GM10248 (cell line): Measurements from ENCODE around the gene COQ5.

ENCODE experiments used
- CTCF ChIA-PET: fragments of 300-600 bp; sonication (Branson Sonifier 250); formaldehyde crosslinking; extraction: SDS; loops from one replicate; lab custom pipeline; 2021; ENCODE audit warnings: antibody characterized with exemption; lab: Yijun Ruan, JAX
- POLR2A ChIA-PET: fragments of 350-650 bp; sonication (Branson Sonifier 250); formaldehyde crosslinking; extraction: SDS; loops from one replicate; lab custom pipeline; 2020; ENCODE audit warnings: antibody characterized with exemption; lab: Yijun Ruan, JAX
- DNase-seq: peaks from one replicate; pipeline ENCODE4 v3.0.0; 2012; ENCODE audit errors: extremely low spot score
- CTCF ChIP-seq: IDR thresholded peaks from 2 replicates; pipeline ENCODE4 v1.5.1; 2012; ENCODE audit warnings: mild to moderate bottlenecking, low read depth; ENCODE audit errors: extremely low read depth, missing control alignments, control extremely low read depth

Gene COQ5

DNA sequence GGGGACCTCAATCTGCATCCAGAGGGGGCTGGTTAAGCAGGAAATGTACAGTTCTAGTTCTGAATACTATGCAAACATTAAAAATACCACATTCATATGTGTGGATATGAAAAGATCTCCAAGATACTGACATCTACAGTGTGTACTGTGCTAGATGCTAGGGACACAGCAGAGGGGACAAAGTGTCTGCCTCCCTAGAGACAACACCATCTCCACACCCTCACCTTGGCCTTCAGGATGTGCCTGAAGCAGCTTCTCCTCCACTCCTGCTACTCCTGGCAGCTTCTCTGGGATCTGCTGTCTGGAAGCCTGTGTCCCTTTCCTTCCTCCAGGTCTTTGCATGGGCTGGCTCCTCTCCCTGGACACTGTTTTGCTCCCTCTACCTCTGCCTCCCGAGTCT is 48.7 kb downstream of the COQ5 start:
- DNase-seq, result no peak
- ChIA-PET POLR2A (no interaction called here), CTCF (interaction anchor here (1.3 to 4.5 kb wide), 3 partner anchors 9 to 11 kb away, joined by 3 to 30 read pairs (median 6); partner anchors contain the start of gene SRSF9)
- TF ChIP-seq CTCF, result no peak

DNA sequence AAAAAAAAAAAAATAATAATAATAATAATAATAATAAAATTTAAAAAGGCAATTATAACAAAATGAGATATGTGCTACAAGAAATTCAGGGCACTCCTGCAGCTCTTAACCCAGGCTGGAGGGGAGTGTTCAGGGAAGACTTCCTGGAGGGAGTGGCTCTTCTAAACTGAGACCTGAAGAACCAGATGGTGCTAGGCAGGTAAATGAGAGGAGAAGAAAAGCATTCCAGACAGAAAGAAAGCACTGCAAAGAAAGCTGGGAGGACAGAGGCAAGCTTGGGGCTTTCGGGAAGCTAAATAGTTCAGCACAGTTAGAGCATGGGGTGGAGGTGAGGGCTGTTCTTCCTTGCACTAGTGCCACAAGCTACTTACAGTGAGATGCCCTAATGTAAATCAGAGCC is 49.5 kb downstream of the COQ5 start:
- no peak for TF ChIP-seq CTCF
- ChIA-PET POLR2A (no interaction called here), CTCF (interaction anchor here (1.3 to 4.5 kb wide), 3 partner anchors 10 to 12 kb away, joined by 3 to 30 read pairs (median 6); partner anchors contain the start of gene SRSF9)
- no peak for DNase-seq

DNA sequence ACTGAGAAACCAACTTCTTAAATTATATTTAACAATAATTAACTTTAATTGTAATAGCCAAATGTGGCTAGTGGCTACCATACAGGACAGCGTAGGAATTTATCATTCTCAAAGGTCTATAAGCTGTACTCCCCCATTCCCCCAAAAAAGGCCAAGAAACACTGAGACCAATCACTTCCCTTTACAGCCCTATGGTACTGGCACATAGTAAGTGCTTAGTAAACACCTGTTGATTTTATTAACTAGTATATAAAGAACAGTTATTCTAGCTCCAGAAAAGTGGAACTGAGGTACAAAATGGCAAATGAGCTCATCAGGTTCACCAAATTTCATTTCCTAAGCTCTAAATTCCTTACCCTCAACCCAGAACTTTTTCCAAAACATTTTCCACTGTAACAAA is 53.3 kb downstream of the COQ5 start:
- no peak for DNase-seq
- no peak for TF ChIP-seq CTCF
- ChIA-PET POLR2A (no interaction called here), CTCF (interaction anchor here (0.9 to 2.8 kb wide), 6 partner anchors 10 to 107 kb away, joined by 3 to 10 read pairs (median 5); no protein-coding TSS in a partner anchor)

- no peak for DNase-seq
- POLR2A ChIA-PET, result interaction anchor here (1.6 kb wide), 1 partner anchor 22 kb away, joined by 8 read pairs; the partner anchor contains the start of gene DYNLL1
- TF ChIP-seq CTCF, result no peak
- CTCF ChIA-PET, result interaction anchor here (1.0 to 2.8 kb wide), 9 partner anchors 8 to 42 kb away, joined by 3 to 10 read pairs (median 4); partner anchors contain the start of gene DYNLL1
Measured at GRCh38 chr12:120474616-120474960, 54.4 kb downstream of the COQ5 start.

GRCh38 chr12:120473807-120474615 is 54.9 kb downstream of the COQ5 start:
- CTCF ChIA-PET, result interaction anchor here (0.6 to 2.8 kb wide), 10 partner anchors 8 to 42 kb away, joined by 3 to 10 read pairs (median 4); partner anchors contain the start of gene DYNLL1
- POLR2A ChIA-PET, result interaction anchor here (0.6 to 1.6 kb wide), 3 partner anchors 16 to 183 kb away, joined by 4 to 8 read pairs (median 6); partner anchors contain the start of gene DYNLL1
- TF ChIP-seq CTCF, result no peak
- no peak for DNase-seq

GRCh38 chr12:120472521-120472920 is 56.4 kb downstream of the COQ5 start:
- POLR2A ChIA-PET, result no interaction called here
- DNase-seq, result no peak
- CTCF ChIA-PET, result interaction anchor here (0.6 to 1.8 kb wide), 4 partner anchors 11 to 42 kb away, joined by 3 to 11 read pairs (median 3); no protein-coding TSS in a partner anchor
- no peak for TF ChIP-seq CTCF
